H9 (cell line): Measurements from ENCODE around the gene SLC25A2. TPM values are rescaled to one million over a fixed set of nuclear protein-coding genes. Genes with fewer than 3 reads are reported as not detected.

Source experiments
- DNase-seq: peaks from one replicate; pipeline ENCODE4 v3.0.0-alpha.2; 2017
- H2AFZ ChIP-seq: one replicate; pipeline ENCODE4 v1.6.1; 2013; ENCODE audit warnings: mild to moderate bottlenecking, low read length, control low read depth, moderate library complexity
- H2AK5ac ChIP-seq: 2 replicates; pipeline ENCODE4 v1.6.1; 2013; ENCODE audit warnings: low read length, control low read depth, mixed read lengths; ENCODE audit not compliant: insufficient read length
- H2BK120ac ChIP-seq: one replicate; pipeline ENCODE4 v1.6.1; 2013; ENCODE audit warnings: low read depth, mild to moderate bottlenecking, low read length, control low read depth, inconsistent platforms; ENCODE audit not compliant: poor library complexity, severe bottlenecking
- H2BK12ac ChIP-seq: 2 replicates; pipeline ENCODE4 v1.6.1; 2013; ENCODE audit warnings: low read length, control low read depth, mixed read lengths, low read depth; ENCODE audit not compliant: insufficient read length
- H2BK15ac ChIP-seq: 2 replicates; pipeline ENCODE4 v1.6.1; 2013; ENCODE audit warnings: low read depth, low read length, control low read depth
- H2BK20ac ChIP-seq: one replicate; pipeline ENCODE4 v1.6.1; 2013; ENCODE audit warnings: low read depth, mild to moderate bottlenecking, low read length, control low read depth, inconsistent platforms; ENCODE audit not compliant: poor library complexity, severe bottlenecking
- H2BK5ac ChIP-seq: 2 replicates; pipeline ENCODE4 v1.6.1; 2013; ENCODE audit warnings: low read length, control low read depth, mixed read lengths; ENCODE audit not compliant: insufficient read length
- H3K14ac ChIP-seq: 2 replicates; pipeline ENCODE4 v1.6.1; 2013; ENCODE audit warnings: low read length, control low read depth; ENCODE audit not compliant: insufficient read depth
- H3K18ac ChIP-seq: 2 replicates; pipeline ENCODE4 v1.6.1; 2013; ENCODE audit warnings: low read depth, mild to moderate bottlenecking, mixed read lengths, low read length, control low read depth; ENCODE audit not compliant: insufficient read length
- H3K23ac ChIP-seq: 2 replicates; pipeline ENCODE4 v1.6.1; 2013; ENCODE audit warnings: low read length, control low read depth, mixed read lengths, low read depth; ENCODE audit not compliant: insufficient read length
- H3K23me2 ChIP-seq: 2 replicates; pipeline ENCODE4 v1.6.1; 2013; ENCODE audit warnings: low read depth, mild to moderate bottlenecking, mixed read lengths, low read length, control low read depth; ENCODE audit not compliant: insufficient read length, poor library complexity, severe bottlenecking
- H3K27ac ChIP-seq: 2 replicates; pipeline ENCODE4 v1.5.1; 2013; ENCODE audit warnings: low read length, control low read depth, mixed read lengths, low read depth; ENCODE audit not compliant: insufficient read length
- H3K27me3 ChIP-seq: 2 replicates; pipeline ENCODE4 v1.6.1; 2013; ENCODE audit warnings: low read length, control low read depth, inconsistent platforms; ENCODE audit not compliant: insufficient read depth
- H3K4ac ChIP-seq: 2 replicates; pipeline ENCODE4 v1.6.1; 2013; ENCODE audit warnings: low read depth, mild to moderate bottlenecking, control low read depth, inconsistent platforms, low read length, moderate library complexity
- H3K4me1 ChIP-seq: 2 replicates; pipeline ENCODE4 v1.6.1; 2013; ENCODE audit warnings: low read length, control low read depth, inconsistent platforms; ENCODE audit not compliant: insufficient read depth
- H3K4me2 ChIP-seq: 2 replicates; pipeline ENCODE4 v1.6.1; 2013; ENCODE audit warnings: low read length, control low read depth, mixed read lengths; ENCODE audit not compliant: insufficient read length, insufficient read depth
- H3K56ac ChIP-seq: 2 replicates; pipeline ENCODE4 v1.6.1; 2013; ENCODE audit warnings: low read depth, mild to moderate bottlenecking, mixed read lengths, low read length, control low read depth; ENCODE audit not compliant: insufficient read length
- H3K79me1 ChIP-seq: 2 replicates; pipeline ENCODE4 v1.6.1; 2013; ENCODE audit warnings: low read depth, mild to moderate bottlenecking, moderate library complexity, low read length, control low read depth, inconsistent platforms; ENCODE audit not compliant: insufficient read depth, poor library complexity, severe bottlenecking
- H3K79me2 ChIP-seq: 2 replicates; pipeline ENCODE4 v1.6.1; 2013; ENCODE audit warnings: low read length, control low read depth, inconsistent platforms; ENCODE audit not compliant: insufficient read depth
- H3K9ac ChIP-seq: 2 replicates; pipeline ENCODE4 v1.6.1; 2013; ENCODE audit warnings: low read length, control low read depth, mixed read lengths; ENCODE audit not compliant: insufficient read length; ENCODE audit errors: extremely low read depth
- H3K9me3 ChIP-seq: one replicate; pipeline ENCODE4 v1.6.1; 2013; ENCODE audit warnings: low read depth, low read length, inconsistent platforms; ENCODE audit not compliant: control insufficient read depth
- H3T11ph ChIP-seq: one replicate; pipeline ENCODE4 v1.6.1; 2013; ENCODE audit warnings: mild to moderate bottlenecking, low read length, control low read depth, inconsistent platforms
- H4K20me1 ChIP-seq: one replicate; pipeline ENCODE4 v1.6.1; 2013; ENCODE audit not compliant: control insufficient read depth, insufficient read length, insufficient read depth
- H4K5ac ChIP-seq: 2 replicates; pipeline ENCODE4 v1.6.1; 2013; ENCODE audit warnings: low read depth, mild to moderate bottlenecking, mixed read lengths, low read length, control low read depth; ENCODE audit not compliant: insufficient read length
- H4K8ac ChIP-seq: replicated peaks from 2 replicates; pipeline ENCODE4 v1.6.1; 2013; ENCODE audit warnings: low read length, control low read depth, mixed read lengths, low read depth; ENCODE audit not compliant: insufficient read length
- H4K91ac ChIP-seq: 2 replicates; pipeline ENCODE4 v1.6.1; 2013; ENCODE audit warnings: low read depth, mild to moderate bottlenecking, moderate library complexity, mixed read lengths, low read length, control low read depth; ENCODE audit not compliant: insufficient read length
- H3K27ac Mint-ChIP-seq, 3 experiments: 2 replicates in 2 of 3; 3 replicates in 1 of 3; pipeline ENCODE4 v1.8.0; 2020 to 2021; ENCODE audit warnings: mixed read lengths in 3 of 3, mild to moderate bottlenecking in 1 of 3, moderate library complexity in 1 of 3
- H3K27me3 Mint-ChIP-seq: 2 replicates; pipeline ENCODE4 v1.8.0; 2021; ENCODE audit warnings: low read depth, mild to moderate bottlenecking, moderate library complexity, mixed read lengths
- H3K36me3 Mint-ChIP-seq, 3 experiments: 2 replicates in 2 of 3; 3 replicates in 1 of 3; pipeline ENCODE4 v1.8.0; 2020 to 2021; ENCODE audit warnings: low read depth in 3 of 3, mixed read lengths in 3 of 3; ENCODE audit not compliant: insufficient read depth in 1 of 3
- H3K4me1 Mint-ChIP-seq, 2 experiments: 2 replicates each; pipeline ENCODE4 v1.8.0; 2020; ENCODE audit warnings: mixed read lengths in 2 of 2
- H3K4me3 Mint-ChIP-seq, 2 experiments: 2 replicates in 1 of 2; 3 replicates in 1 of 2; pipeline ENCODE4 v1.8.0; 2020 to 2021; ENCODE audit warnings: mild to moderate bottlenecking in 2 of 2, mixed read lengths in 2 of 2, moderate library complexity in 1 of 2
- H3K9me3 Mint-ChIP-seq, 2 experiments: 2 replicates in 1 of 2; 3 replicates in 1 of 2; pipeline ENCODE4 v1.8.0; 2020; ENCODE audit warnings: mild to moderate bottlenecking in 2 of 2, mixed read lengths in 2 of 2, moderate library complexity in 1 of 2
- WGBS: extraction: QIAGEN DNeasy Blood & Tissue Kit; methylation state at CpG from one replicate; pipeline ENCODE4 v1.1.7; 2013; ENCODE audit warnings: missing lambda C conversion rate, low lambda C conversion rate, mixed read lengths; ENCODE audit not compliant: insufficient read length; ENCODE audit errors: extremely low coverage; 5-methylcytosine and 5-hydroxymethylcytosine counted together
- total RNA-seq: library from RNA; stranded (reverse); gene quantifications from 2 replicates; pipeline ENCODE4 v1.2.1, GENCODE V29; 2021
- TF ChIP-seq, protein P1 (sequence below): fragments of 200-600 bp; sonication (generic); conservative IDR thresholded peaks from 3 replicates; pipeline ENCODE4 v1.8.0; 2021; ENCODE audit warnings: antibody characterized with exemption, mild to moderate bottlenecking

SLC25A2 gene
- total RNA-seq, 1 experiment from 2014 or later = not detected

GRCh38 chr5:141345327-141345726, 41.5 kb upstream of the SLC25A2 start:
- Histone ChIP-seq H2BK20ac (no peak overlapping the region), H2AFZ (no peak overlapping the region), H2BK120ac (no peak overlapping the region), H3K4ac (no peak overlapping the region), H3K27ac (no peak overlapping the region), H3K9ac (no peak overlapping the region), H3T11ph (no peak overlapping the region), H2AK5ac (no peak overlapping the region), H4K91ac (no peak overlapping the region), H3K9me3 (peaks cover 12% of the 10 kb centered on the region), H3K23me2 (peaks cover 4% of the 10 kb centered on the region), H3K23ac (no peak overlapping the region), H3K79me2 (no peaks in the 10 kb centered on the region), H2BK12ac (no peak overlapping the region), H3K18ac (no peak overlapping the region), H3K4me2 (no peak overlapping the region), H3K4me1 (no peaks in the 10 kb centered on the region), H4K5ac (no peak overlapping the region), H4K8ac (no peak overlapping the region), H3K27me3 (no peaks in the 10 kb centered on the region), H3K56ac (no peak overlapping the region), H4K20me1 (no peaks in the 10 kb centered on the region), H3K14ac (no peak overlapping the region), H3K79me1 (no peaks in the 10 kb centered on the region), H2BK5ac (no peak overlapping the region), H2BK15ac (no peak overlapping the region)
- no peak overlapping the region for H3K4me3 Mint-ChIP-seq
- peaks cover 4 to 9% of the 10 kb centered on the region in 2 experiments for H3K4me1 Mint-ChIP-seq
- no CpG with 5 or more reads among the region's 20 CpGs for WGBS
- H3K27me3 Mint-ChIP-seq = peaks cover 5% of the 10 kb centered on the region
- no peak for DNase-seq
- H3K9me3 Mint-ChIP-seq = peaks cover 55 to 67% of the 10 kb centered on the region in 2 experiments
- TF ChIP-seq, protein P1, sequence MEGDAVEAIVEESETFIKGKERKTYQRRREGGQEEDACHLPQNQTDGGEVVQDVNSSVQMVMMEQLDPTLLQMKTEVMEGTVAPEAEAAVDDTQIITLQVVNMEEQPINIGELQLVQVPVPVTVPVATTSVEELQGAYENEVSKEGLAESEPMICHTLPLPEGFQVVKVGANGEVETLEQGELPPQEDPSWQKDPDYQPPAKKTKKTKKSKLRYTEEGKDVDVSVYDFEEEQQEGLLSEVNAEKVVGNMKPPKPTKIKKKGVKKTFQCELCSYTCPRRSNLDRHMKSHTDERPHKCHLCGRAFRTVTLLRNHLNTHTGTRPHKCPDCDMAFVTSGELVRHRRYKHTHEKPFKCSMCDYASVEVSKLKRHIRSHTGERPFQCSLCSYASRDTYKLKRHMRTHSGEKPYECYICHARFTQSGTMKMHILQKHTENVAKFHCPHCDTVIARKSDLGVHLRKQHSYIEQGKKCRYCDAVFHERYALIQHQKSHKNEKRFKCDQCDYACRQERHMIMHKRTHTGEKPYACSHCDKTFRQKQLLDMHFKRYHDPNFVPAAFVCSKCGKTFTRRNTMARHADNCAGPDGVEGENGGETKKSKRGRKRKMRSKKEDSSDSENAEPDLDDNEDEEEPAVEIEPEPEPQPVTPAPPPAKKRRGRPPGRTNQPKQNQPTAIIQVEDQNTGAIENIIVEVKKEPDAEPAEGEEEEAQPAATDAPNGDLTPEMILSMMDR = peak; percentile 29; the same call in 2 of the 3 replicates
- peaks cover 15 to 43% (median 21%) of the 10 kb centered on the region in 3 experiments for H3K36me3 Mint-ChIP-seq
- H3K27ac Mint-ChIP-seq = no peak overlapping the region
